HG03139 (cell line): ENCODE results near the gene ENOPH1.
"Not testable (repeated sequence)": the region's sequence is repeated elsewhere in the genome, so short reads cannot be mapped to it uniquely, and the experiment has no call there.

Source experiments
- ATAC-seq: cut with Tn5 transposase; IDR thresholded peaks from one replicate; pipeline ENCODE4 v1.9.1; 2021; ENCODE audit not compliant: unreplicated experiment

ENOPH1 gene

GRCh38 chr4:82430193-82430963 lies at the start of gene ENOPH1, which contains the start of gene HNRNPDL:
Gene ENOPH1 (plus strand): TSS chr4:82430590. CDS start chr4:82430830, 240 bp downstream.
Gene HNRNPDL (minus strand): TSS chr4:82430462. CDS start chr4:82429690, 772 bp downstream.
- ATAC-seq: peak; percentile 64

GRCh38 chr4:82380831-82381230 lies 49.6 kb upstream of the ENOPH1 start:
- ATAC-seq: no peak

- no peak for ATAC-seq
Observed at GRCh38 chr4:82381235-82381634, 49.2 kb upstream of the ENOPH1 start.

- no peak for ATAC-seq
Observed at GRCh38 chr4:82381661-82382296, 48.6 kb upstream of the ENOPH1 start.

GRCh38 chr4:82382751-82383150 lies 47.6 kb upstream of the ENOPH1 start:
- no peak for ATAC-seq

- ATAC-seq: not testable (repeated sequence)
Observed at GRCh38 chr4:82386312-82386711, 44.1 kb upstream of the ENOPH1 start.

GRCh38 chr4:82388405-82388804 lies 42.0 kb upstream of the ENOPH1 start:
- ATAC-seq: no peak

- ATAC-seq: not testable (repeated sequence)
Observed at GRCh38 chr4:82390061-82390460, 40.3 kb upstream of the ENOPH1 start.

GRCh38 chr4:82394896-82395295 lies 35.5 kb upstream of the ENOPH1 start:
- no peak for ATAC-seq

- ATAC-seq: no peak
Observed at GRCh38 chr4:82397527-82397926, 32.9 kb upstream of the ENOPH1 start.

- no peak for ATAC-seq
Observed at GRCh38 chr4:82398263-82398662, 32.1 kb upstream of the ENOPH1 start.

- no peak for ATAC-seq
Observed at GRCh38 chr4:82401600-82401999, 28.8 kb upstream of the ENOPH1 start.

GRCh38 chr4:82402196-82402775 lies 28.1 kb upstream of the ENOPH1 start:
- no peak for ATAC-seq

- ATAC-seq: no peak
Observed at GRCh38 chr4:82403725-82404124, 26.7 kb upstream of the ENOPH1 start.

- ATAC-seq: not testable (repeated sequence)
Observed at GRCh38 chr4:82415061-82415460, 15.3 kb upstream of the ENOPH1 start.

- no peak for ATAC-seq
Observed at GRCh38 chr4:82415922-82416365, 14.4 kb upstream of the ENOPH1 start.

GRCh38 chr4:82419451-82419850 lies 10.9 kb upstream of the ENOPH1 start:
- no peak for ATAC-seq

GRCh38 chr4:82421796-82422560 lies 8.4 kb upstream of the ENOPH1 start:
- no peak for ATAC-seq

GRCh38 chr4:82422616-82423015 lies 7.8 kb upstream of the ENOPH1 start:
- ATAC-seq: no peak

- no peak for ATAC-seq
Observed at GRCh38 chr4:82423245-82424054, 6.9 kb upstream of the ENOPH1 start.
